GM21737 (cell line): ENCODE data around the gene NAGA.
"Not testable (repeated sequence)": the region's sequence is repeated elsewhere in the genome, so short reads cannot be mapped to it uniquely, and the experiment has no call there.

Source experiments
- ATAC-seq: cut with Tn5 transposase; IDR thresholded peaks from one replicate; pipeline ENCODE4 v1.9.1; 2021; ENCODE audit warnings: mild to moderate bottlenecking, moderate library complexity; ENCODE audit not compliant: unreplicated experiment

NAGA gene

GRCh38 chr22:42070517-42071422 is at the start of gene NAGA:
Gene NAGA, minus strand, starts transcription at chr22:42070812. Its CDS starts 515 bp downstream, at chr22:42070297.
- peak; percentile 85 for ATAC-seq

GRCh38 chr22:42116848-42117424 is 46.3 kb upstream of the NAGA start:
- ATAC-seq = no peak

GRCh38 chr22:42115420-42115830 is 44.8 kb upstream of the NAGA start:
- not testable (repeated sequence) for ATAC-seq

GRCh38 chr22:42114721-42115120 is 44.1 kb upstream of the NAGA start:
- ATAC-seq = no peak

DNA sequence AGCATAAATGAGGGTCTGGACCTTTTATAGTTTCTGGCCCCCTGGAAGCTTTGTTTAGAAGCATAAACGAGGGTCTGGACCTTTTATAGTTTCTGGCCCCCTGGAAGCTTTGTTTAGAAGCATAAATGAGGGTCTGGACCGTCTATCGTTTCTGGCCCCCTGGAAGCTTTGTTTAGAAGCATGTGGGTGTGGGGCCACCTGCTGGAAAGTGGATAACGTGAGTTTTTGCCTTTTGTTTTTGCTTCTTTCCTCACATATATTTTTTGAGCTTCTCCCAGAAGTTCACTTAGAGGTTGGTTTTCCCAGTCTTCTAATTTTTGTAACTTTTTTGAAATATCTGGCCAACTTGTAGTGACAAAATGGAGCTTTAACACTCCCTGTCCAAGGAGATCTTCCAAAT is 42.2 kb upstream of the NAGA start:
- not testable (repeated sequence) for ATAC-seq

- ATAC-seq = no peak
These were observed 41.2 kb upstream of the NAGA start for GRCh38 chr22:42111798-42112197.

- no peak for ATAC-seq
These were observed 38.2 kb upstream of the NAGA start for GRCh38 chr22:42108848-42109247.

- not testable (repeated sequence) for ATAC-seq
These were observed 33.8 kb upstream of the NAGA start for GRCh38 chr22:42104332-42104860.

DNA sequence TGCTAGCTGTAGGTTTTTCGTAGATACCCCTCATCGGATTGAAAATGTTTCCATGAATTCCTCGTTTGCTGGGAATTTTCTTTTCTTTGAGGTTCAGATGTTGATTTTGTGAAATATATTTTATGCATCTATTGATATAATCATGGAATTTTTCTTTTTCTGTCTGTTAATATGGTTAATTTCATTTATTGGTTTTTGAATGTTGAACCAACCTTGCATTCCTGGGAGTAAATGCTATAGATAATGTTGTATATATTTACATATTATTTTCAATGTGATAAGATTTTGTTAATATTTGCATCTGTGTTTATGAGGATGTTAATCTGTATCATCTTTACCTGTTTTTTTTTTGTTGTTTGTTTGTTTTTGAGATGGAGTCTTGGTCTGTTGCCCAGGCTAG is 30.6 kb upstream of the NAGA start:
- ATAC-seq = no peak

DNA sequence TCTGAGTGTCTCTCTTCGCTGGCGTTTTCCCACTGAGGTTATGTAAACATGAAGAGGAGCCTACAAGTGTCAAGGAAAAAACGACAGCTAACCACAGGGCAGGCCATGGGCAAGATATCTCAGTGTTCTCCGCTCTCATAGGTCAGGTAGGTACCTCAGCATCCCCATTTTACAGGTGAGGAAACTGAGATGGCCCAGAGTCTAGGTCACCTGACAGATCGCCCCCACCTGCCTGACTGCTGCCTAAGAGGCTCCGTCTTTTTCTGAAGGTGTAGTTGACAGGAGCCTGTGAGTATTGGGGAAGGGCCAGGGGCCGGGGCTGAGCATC is 20.8 kb upstream of the NAGA start:
- no peak for ATAC-seq

GRCh38 chr22:42090596-42091454 is 20.2 kb upstream of the NAGA start, which contains the start of gene NDUFA6:
Gene NDUFA6, minus strand, starts transcription at chr22:42090772. Its CDS starts 28 bp downstream, at chr22:42090744.
- peak; percentile 89 for ATAC-seq

DNA sequence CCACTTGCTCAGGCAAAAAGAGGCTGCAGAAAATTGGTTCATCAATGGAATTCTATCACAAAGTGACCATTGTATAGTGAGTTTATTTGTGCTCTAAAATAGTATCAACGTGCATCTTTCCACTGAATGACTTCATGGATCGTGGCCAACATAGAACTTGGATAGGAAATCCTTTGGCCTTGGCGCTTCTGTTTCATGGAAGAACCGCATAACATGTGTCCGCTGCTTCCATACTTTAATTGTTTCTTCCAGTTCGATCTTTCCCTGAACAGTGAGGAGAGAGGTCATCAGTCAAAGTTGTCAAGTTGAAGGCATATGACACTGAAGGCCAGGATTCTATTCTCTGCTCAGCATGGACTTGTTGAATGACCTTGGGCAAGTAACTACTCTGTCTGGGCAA is 15.4 kb upstream of the NAGA start:
- ATAC-seq = no peak

- ATAC-seq = no peak
These were observed 14.3 kb upstream of the NAGA start for GRCh38 chr22:42084874-42085273.

DNA sequence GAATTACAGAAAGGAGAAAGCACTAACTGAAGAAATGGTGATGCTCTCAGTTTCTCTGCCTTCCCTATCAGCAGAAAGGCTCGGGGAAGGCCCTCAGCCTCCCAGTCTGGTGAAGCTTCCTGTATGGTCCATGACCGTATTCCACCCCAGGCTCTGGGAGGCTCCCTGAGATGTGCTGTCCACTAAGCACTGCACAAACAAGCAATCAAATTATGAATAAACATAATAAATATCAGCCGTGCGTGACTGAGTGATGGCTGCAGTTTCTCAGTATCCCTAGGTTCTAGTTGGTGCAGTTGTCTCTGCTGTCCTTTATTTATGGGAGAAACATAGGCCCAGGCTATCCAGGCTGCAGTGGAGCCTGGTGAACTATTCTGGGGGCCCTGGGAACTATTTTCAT is 12.5 kb upstream of the NAGA start:
- no peak for ATAC-seq

DNA sequence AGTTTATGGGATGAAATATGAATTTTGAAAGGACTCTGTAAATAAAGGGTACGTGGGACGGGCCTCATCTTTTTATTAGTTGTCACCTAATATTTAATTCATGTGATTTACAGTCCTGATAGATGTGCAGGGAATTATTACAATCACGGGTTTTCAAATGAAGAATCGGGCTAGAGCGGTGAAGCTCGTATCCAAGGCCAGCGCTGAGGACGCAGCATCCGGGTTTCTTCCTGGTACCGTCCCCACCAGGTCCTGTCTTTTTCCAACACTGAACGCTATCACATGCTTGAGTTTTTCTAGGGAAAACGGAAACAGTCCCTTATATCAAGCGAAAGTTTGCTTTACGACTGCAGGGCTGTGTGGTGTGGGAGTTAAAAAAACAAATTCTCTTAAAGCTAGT is 9.7 kb upstream of the NAGA start:
- ATAC-seq = no peak

GRCh38 chr22:42079319-42080251 is 9.0 kb upstream of the NAGA start, which contains the start of gene SMDT1:
Gene SMDT1, plus strand, starts transcription at chr22:42079700. Its CDS starts 69 bp downstream, at chr22:42079769.
- peak; percentile 79 for ATAC-seq

DNA sequence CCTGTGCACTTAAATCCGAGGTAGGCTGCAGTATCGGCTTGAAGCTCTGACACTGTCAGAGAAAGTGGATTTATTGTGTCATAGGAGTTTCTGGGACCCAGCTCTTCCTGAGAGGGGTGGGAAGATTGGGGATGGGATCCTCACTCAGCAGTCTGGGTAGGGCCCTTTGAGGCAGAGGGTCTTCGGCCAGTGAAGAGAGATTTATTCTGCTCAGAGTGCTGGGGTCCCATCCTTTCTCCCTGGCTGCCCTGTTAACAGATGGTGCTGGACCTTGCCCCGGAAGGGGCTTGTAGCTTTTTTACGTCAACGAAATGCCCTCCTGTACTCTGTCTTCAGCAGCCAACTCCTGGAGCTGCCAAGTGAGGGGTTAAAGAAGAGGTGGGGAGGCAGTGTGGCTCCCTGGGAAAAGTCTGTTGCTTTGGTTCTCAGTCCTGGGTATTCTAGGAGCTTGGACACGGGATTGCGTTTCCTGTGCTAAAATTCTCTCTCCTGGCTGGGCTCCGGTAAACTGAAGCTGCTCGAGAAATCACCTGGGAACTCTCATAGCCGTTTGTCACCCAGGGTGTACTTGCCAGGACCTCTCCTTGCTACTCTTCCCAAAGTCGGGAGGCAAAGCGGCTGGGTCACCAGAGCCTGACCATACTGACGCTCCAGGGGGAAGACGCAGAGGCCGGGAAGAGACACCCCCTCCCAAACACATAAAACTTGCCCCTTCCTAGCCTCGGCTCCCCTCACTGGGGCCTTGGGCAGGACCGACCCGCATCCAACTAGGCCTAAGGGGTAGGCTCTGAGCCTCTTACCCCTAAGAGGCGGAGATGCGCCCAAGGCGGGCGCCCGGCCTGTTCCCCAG is 8.1 kb upstream of the NAGA start:
- peak; percentile 1 for ATAC-seq

DNA sequence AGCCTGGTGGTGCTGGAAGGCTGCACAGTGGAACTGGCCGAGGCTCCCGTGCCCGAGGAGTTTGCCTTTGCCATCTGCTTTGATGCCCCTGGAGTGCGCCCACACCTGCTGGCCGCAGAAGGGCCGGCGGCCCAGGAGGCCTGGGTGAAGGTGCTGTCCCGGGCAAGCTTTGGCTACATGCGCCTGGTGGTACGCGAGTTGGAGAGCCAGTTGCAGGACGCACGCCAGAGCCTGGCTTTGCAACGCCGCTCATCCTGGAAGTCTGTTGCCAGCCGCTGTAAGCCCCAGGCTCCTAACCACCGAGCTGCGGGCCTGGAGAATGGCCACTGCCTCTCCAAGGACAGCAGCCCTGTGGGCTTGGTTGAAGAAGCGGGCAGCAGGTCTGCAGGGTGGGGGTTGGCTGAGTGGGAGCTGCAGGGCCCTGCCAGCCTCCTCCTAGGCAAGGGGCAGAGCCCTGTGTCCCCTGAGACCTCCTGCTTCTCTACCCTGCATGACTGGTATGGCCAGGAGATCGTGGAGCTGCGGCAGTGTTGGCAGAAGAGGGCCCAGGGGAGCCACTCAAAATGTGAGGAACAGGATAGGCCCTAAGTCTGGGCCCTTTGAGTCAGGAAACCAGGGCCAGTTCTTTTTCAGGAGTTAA is 7.0 kb upstream of the NAGA start:
- no peak for ATAC-seq
